Keratinocyte (primary cell): ENCODE data around the gene MPZL1. TPM values are rescaled to one million over a fixed set of nuclear protein-coding genes. Genes with fewer than 3 reads are reported as not detected.

Source experiments
- DNase-seq: peaks from one replicate; pipeline ENCODE4 v3.0.0-alpha.2; 2011; ENCODE audit warnings: low read depth, missing footprints, low spot score
- FAIRE-seq: peaks from 2 replicates; lab custom pipeline; 2011; peaks lifted over from hg19 to GRCh38; lab: Jason Lieb, UNC
- H2AFZ ChIP-seq: 2 replicates; pipeline ENCODE4 v1.6.0; 2012; ENCODE audit warnings: low read length, control low read depth, inconsistent platforms; ENCODE audit not compliant: control insufficient read depth
- H3K27ac ChIP-seq: 2 replicates; pipeline ENCODE4 v1.5.1; 2011; ENCODE audit warnings: low read length; ENCODE audit not compliant: control insufficient read depth, insufficient read depth
- H3K27me3 ChIP-seq: 3 replicates; pipeline ENCODE4 v1.6.0; 2011; ENCODE audit warnings: low read length; ENCODE audit not compliant: control insufficient read depth, insufficient read depth; ENCODE audit errors: extremely low read depth
- H3K36me3 ChIP-seq, 2 experiments: 2 replicates in 1 of 2; 3 replicates in 1 of 2; pipeline ENCODE4 v1.5.1; 2011; ENCODE audit warnings: low read length in 2 of 2, mild to moderate bottlenecking in 1 of 2; ENCODE audit not compliant: control insufficient read depth in 2 of 2, insufficient read depth in 2 of 2; ENCODE audit errors: extremely low read depth in 1 of 2
- H3K4me1 ChIP-seq: 3 replicates; pipeline ENCODE4 v1.5.1; 2011; ENCODE audit warnings: low read length; ENCODE audit not compliant: control insufficient read depth, insufficient read depth; ENCODE audit errors: extremely low read depth
- H3K4me2 ChIP-seq: 3 replicates; pipeline ENCODE4 v1.6.0; 2011; ENCODE audit warnings: low read depth, low read length; ENCODE audit not compliant: control insufficient read depth, insufficient read depth; ENCODE audit errors: extremely low read depth
- H3K4me3 ChIP-seq, 3 experiments: fragments of 200-600 bp in 1 of 3; sonication (generic) in 1 of 3; 2 replicates in 2 of 3; 3 replicates in 1 of 3; pipeline ENCODE4 v1.5.1; 2011 to 2016; ENCODE audit warnings: low read length in 3 of 3, mild to moderate bottlenecking in 3 of 3, control low read depth in 2 of 3, inconsistent platforms in 1 of 3, low read depth in 1 of 3, mixed read lengths in 1 of 3, mixed run types in 1 of 3, moderate library complexity in 1 of 3; ENCODE audit not compliant: control insufficient read depth in 2 of 3, insufficient read depth in 2 of 3; ENCODE audit errors: extremely low read depth in 1 of 3
- H3K79me2 ChIP-seq: 2 replicates; pipeline ENCODE4 v1.6.0; 2012; ENCODE audit warnings: low read length; ENCODE audit not compliant: control insufficient read depth, insufficient read depth
- H3K9ac ChIP-seq: 3 replicates; pipeline ENCODE4 v1.6.0; 2011; ENCODE audit warnings: low read length; ENCODE audit not compliant: control insufficient read depth, insufficient read depth; ENCODE audit errors: extremely low read depth
- H3K9me1 ChIP-seq: 3 replicates; pipeline ENCODE4 v1.6.0; 2011; ENCODE audit warnings: low read length; ENCODE audit not compliant: control insufficient read depth, insufficient read depth; ENCODE audit errors: extremely low read depth
- H3K9me3 ChIP-seq: 2 replicates; pipeline ENCODE4 v1.5.1; 2012; ENCODE audit warnings: low read depth, low read length; ENCODE audit not compliant: control insufficient read depth
- H4K20me1 ChIP-seq: 3 replicates; pipeline ENCODE4 v1.6.0; 2011; ENCODE audit warnings: low read length; ENCODE audit not compliant: control insufficient read depth, insufficient read depth; ENCODE audit errors: extremely low read depth
- EZH2 ChIP-seq: IDR thresholded peaks from one replicate; pipeline ENCODE4 v1.6.1; 2012; ENCODE audit warnings: inconsistent platforms, mild to moderate bottlenecking, low read length, moderate library complexity
- dilution Hi-C: fragments of 300-500 bp; cut with MboI; formaldehyde crosslinking; loops from one replicate; pipeline ENCODE4 v1.7.0; 2020; ENCODE audit warnings: low sequenced_read_pairs; ENCODE audit not compliant: extremely low pct_ligation_motif_present
- polyA plus RNA-seq, 5 experiments: library from polyadenylated mRNA; depleted of rRNA in 3 of 5; stranded (reverse) in 3 of 5; stranded (forward) in 1 of 5; unstranded in 1 of 5; fragments of >200 nt; gene quantifications; 1 replicate in 1 of 5; 2 replicates in 3 of 5; 3 replicates in 1 of 5; pipeline versions ENCODE4 v1.2.1 to v1.2.3, GENCODE V29; 2011 to 2012; ENCODE audit warnings: missing spikeins in 2 of 5, low read depth in 1 of 5, low replicate concordance in 1 of 5
- TF ChIP-seq, protein P1 (sequence below), 3 experiments: IDR thresholded peaks in 1 of 3; conservative IDR thresholded peaks in 1 of 3; optimal IDR thresholded peaks in 1 of 3; 2 replicates in 2 of 3; 3 replicates in 1 of 3; pipeline versions ENCODE3 to v1.5.1; 2011; ENCODE audit warnings: low read length in 3 of 3, mild to moderate bottlenecking in 3 of 3, moderate library complexity in 2 of 3, control low read depth in 1 of 3, inconsistent platforms in 1 of 3; ENCODE audit not compliant: insufficient read depth in 2 of 3; ENCODE audit errors: extremely low read depth in 1 of 3

MPZL1 gene
- polyA plus RNA-seq, 1 donor (not counting 4 experiments of a cell fraction or from before 2014, with no cell fraction given): 195 TPM

DNA sequence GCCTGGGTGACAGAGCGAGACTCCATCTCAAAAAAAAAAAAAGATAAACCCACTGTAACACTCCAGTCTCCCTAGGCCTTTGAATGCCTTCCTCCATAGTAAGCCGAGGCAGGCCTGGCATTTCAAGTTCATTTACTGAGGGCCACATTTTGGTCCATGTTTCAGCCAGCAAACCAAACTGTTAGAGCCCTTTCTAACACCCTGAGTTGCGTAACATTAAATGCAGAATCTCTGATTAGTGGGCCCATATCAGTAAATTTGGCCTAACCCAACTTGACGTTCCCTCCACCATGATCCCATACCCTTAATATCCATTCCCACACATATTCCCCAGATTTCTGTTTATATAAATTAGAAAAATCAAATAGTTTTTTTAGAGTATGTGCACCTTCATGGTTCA is 12.4 kb downstream of the MPZL1 start:
- H3K4me3 ChIP-seq: no peak overlapping the region
- no peaks in the 10 kb centered on the region for H3K4me1 ChIP-seq
- dilution Hi-C loops: no loop called here
- TF ChIP-seq, protein P1, sequence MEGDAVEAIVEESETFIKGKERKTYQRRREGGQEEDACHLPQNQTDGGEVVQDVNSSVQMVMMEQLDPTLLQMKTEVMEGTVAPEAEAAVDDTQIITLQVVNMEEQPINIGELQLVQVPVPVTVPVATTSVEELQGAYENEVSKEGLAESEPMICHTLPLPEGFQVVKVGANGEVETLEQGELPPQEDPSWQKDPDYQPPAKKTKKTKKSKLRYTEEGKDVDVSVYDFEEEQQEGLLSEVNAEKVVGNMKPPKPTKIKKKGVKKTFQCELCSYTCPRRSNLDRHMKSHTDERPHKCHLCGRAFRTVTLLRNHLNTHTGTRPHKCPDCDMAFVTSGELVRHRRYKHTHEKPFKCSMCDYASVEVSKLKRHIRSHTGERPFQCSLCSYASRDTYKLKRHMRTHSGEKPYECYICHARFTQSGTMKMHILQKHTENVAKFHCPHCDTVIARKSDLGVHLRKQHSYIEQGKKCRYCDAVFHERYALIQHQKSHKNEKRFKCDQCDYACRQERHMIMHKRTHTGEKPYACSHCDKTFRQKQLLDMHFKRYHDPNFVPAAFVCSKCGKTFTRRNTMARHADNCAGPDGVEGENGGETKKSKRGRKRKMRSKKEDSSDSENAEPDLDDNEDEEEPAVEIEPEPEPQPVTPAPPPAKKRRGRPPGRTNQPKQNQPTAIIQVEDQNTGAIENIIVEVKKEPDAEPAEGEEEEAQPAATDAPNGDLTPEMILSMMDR (optimal IDR thresholded peaks at IDR 0.05 in 1 of 3, IDR thresholded peaks at IDR 0.05 in 1 of 3, conservative IDR thresholded peaks at IDR 0.05 in 1 of 3; ENCODE audit: extremely low read depth in 1 of 3, insufficient read depth in 2 of 3, low read length in 3 of 3): no peak
- TF ChIP-seq EZH2: no peak
- H3K79me2 ChIP-seq: peaks cover 95% of the 10 kb centered on the region
- FAIRE-seq (no peak), DNase-seq (no peak)
- no peak overlapping the region for H3K27ac ChIP-seq
- no peaks in the 10 kb centered on the region for H3K9me1 ChIP-seq
- H4K20me1 ChIP-seq: peaks cover 7% of the 10 kb centered on the region
- H3K9me3 ChIP-seq: no peaks in the 10 kb centered on the region
- no peaks in the 10 kb centered on the region for H3K27me3 ChIP-seq
- H3K36me3 ChIP-seq: peaks cover 8 to 17% of the 10 kb centered on the region in 2 experiments
- H2AFZ ChIP-seq: no peak overlapping the region
- H3K9ac ChIP-seq: no peak overlapping the region
- H3K4me2 ChIP-seq: no peak overlapping the region

DNA sequence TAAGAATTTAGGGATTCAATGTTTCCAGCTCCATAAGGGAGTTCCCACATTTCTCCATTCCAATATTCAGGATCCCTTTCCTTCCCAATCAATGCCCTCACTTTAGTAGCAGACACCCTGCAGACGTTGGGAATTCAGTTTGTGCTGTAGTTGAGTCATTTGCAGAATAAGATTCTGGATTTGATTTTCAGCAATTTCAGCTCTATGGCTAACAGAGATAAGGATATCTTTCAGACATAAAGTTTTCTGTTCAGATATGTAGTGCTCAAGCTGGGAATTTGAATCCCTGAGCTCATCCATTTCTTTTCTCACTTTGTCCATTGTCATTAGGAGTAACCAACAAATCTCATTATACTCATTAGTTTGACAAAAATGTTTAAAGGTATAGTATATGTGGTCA is 13.1 kb downstream of the MPZL1 start:
- FAIRE-seq: no peak
- H3K9me3 ChIP-seq: no peaks in the 10 kb centered on the region
- TF ChIP-seq, protein P1 (optimal IDR thresholded peaks at IDR 0.05 in 1 of 3, IDR thresholded peaks at IDR 0.05 in 1 of 3, conservative IDR thresholded peaks at IDR 0.05 in 1 of 3; ENCODE audit: extremely low read depth in 1 of 3, insufficient read depth in 2 of 3, low read length in 3 of 3): no peak
- TF ChIP-seq EZH2: no peak
- no peaks in the 10 kb centered on the region for H3K9me1 ChIP-seq
- dilution Hi-C loops: no loop called here
- peaks cover 8 to 17% of the 10 kb centered on the region in 2 experiments for H3K36me3 ChIP-seq
- peaks cover 7% of the 10 kb centered on the region for H4K20me1 ChIP-seq
- no peak for DNase-seq
- no peak overlapping the region for H2AFZ ChIP-seq
- H3K4me3 ChIP-seq: no peak overlapping the region
- no peak overlapping the region for H3K27ac ChIP-seq
- H3K9ac ChIP-seq: no peak overlapping the region
- peaks cover 93% of the 10 kb centered on the region for H3K79me2 ChIP-seq
- no peak overlapping the region for H3K4me2 ChIP-seq
- no peaks in the 10 kb centered on the region for H3K4me1 ChIP-seq
- no peaks in the 10 kb centered on the region for H3K27me3 ChIP-seq
